Measurements from ENCODE around the gene LUZP1. TPM values are rescaled to one million over a fixed set of nuclear protein-coding genes. Genes with fewer than 3 reads are reported as not detected.
"Not testable (repeated sequence)": the region's sequence is repeated elsewhere in the genome, so short reads cannot be mapped to it uniquely, and the experiment has no call there.

Gene LUZP1
- total and polyA plus RNA-seq, 8 donors: 22.9 to 32.5 (median 29.8) TPM

DNA sequence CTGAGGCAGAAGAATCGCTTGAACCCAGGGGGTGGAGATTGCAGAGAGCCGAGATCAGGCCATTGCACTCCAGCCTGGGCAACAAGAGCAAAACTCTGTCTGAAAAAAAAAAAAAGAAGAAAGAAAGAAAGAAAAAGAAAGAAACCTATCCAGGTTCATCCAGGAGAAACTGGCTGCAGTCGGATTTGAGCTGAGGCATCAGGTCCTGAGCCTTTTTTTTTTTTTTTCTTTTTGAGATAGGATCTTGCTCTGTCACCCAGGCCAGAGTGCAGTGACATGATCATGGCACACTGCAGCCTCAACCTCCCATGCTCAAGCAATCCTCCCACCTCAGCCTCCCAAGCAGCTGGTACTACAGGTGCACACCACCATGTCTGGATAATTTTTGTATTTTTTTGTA lies 22.5 kb upstream of the LUZP1 start:
- H3K4me1 ChIP-seq: no peaks in the 10 kb centered on the region

DNA sequence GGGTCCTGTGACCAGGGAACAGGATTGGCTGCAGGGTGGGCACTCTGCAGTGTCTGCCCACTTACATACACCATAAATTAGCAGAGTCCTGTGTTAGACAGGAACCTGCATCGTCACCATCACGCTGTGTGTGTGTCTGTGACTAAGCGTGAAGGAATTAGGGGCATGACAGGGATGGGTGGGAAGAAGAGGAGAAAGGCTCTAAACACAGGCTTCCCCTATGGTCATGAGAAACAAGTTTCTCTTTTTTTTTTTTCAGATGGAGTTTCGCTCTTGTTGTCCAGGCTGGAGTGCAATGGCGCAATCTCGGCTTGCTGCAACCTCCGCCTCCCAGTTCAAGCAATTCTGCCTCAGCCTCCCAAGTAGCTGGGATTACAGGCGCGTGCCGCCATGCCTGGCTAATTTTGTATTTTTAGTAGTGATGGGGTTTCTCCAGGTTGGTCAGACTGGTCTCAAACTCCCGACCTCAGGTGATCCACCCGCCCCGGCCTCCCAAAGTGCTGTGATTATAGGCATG lies 20.3 kb upstream of the LUZP1 start:
- peak; percentile 25 for ATAC-seq
- not testable (repeated sequence) for H3K4me1 ChIP-seq, H3K27me3 ChIP-seq, H3K27ac ChIP-seq, DNase-seq, H3K9me3 ChIP-seq, H3K36me3 ChIP-seq, H3K4me3 ChIP-seq
- intact Hi-C loops (cut with DNase I): loop anchor here in 1 of 2 donors (10.0 kb wide), 1 partner anchor 214 kb away; the partner anchor contains the start of gene LACTBL1

More for the DNA sequence above, 22.5 kb upstream of the LUZP1 start:
- Histone ChIP-seq H3K27ac (no peak overlapping the region), H3K36me3 (no peaks in the 10 kb centered on the region), H3K9me3 (no peaks in the 10 kb centered on the region), H3K27me3 (no peaks in the 10 kb centered on the region), H3K4me3 (no peak overlapping the region)
- no peak for ATAC-seq
- intact Hi-C loops (cut with DNase I): no loop called here
- TF ChIP-seq, protein P1, sequence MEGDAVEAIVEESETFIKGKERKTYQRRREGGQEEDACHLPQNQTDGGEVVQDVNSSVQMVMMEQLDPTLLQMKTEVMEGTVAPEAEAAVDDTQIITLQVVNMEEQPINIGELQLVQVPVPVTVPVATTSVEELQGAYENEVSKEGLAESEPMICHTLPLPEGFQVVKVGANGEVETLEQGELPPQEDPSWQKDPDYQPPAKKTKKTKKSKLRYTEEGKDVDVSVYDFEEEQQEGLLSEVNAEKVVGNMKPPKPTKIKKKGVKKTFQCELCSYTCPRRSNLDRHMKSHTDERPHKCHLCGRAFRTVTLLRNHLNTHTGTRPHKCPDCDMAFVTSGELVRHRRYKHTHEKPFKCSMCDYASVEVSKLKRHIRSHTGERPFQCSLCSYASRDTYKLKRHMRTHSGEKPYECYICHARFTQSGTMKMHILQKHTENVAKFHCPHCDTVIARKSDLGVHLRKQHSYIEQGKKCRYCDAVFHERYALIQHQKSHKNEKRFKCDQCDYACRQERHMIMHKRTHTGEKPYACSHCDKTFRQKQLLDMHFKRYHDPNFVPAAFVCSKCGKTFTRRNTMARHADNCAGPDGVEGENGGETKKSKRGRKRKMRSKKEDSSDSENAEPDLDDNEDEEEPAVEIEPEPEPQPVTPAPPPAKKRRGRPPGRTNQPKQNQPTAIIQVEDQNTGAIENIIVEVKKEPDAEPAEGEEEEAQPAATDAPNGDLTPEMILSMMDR (IDR thresholded peaks at IDR 0.05): no peak
- DNase-seq: no peak

DNA sequence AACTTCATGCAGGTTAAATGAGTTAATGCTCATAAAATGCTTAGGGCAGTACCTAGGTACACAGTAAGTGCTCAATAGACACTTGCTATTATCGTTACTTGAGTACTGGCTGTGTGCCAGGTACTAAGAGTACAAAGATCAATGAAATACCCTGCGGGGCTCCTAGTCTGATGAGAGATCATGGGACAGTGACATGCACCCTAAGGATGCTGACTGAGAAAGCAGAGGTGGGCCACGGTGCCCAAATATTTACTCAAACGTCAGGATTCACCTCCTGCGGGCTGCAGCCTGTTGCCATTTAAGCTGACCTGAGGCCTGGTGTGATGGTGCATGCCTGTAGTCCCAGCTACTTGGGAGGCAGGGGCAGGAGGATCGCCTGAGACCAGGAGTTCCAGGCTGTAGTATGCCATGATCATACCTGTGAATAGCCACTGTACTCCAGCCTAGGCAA lies 19.8 kb upstream of the LUZP1 start:
- peaks cover 0 to 7% of the 10 kb centered on the region in 2 donors for H3K4me1 ChIP-seq
- H3K4me3 ChIP-seq: no peak overlapping the region
- no peak overlapping the region for H3K27ac ChIP-seq
- ATAC-seq (no peak), DNase-seq (no peak)
- no peaks in the 10 kb centered on the region for H3K27me3 ChIP-seq
- TF ChIP-seq, protein P1 (IDR thresholded peaks at IDR 0.05): no peak
- no peaks in the 10 kb centered on the region for H3K36me3 ChIP-seq
- intact Hi-C loops (cut with DNase I): loop anchor here in 1 of 2 donors (10.0 kb wide), 1 partner anchor 214 kb away; the partner anchor contains the start of gene LACTBL1
- H3K9me3 ChIP-seq: no peaks in the 10 kb centered on the region

DNA sequence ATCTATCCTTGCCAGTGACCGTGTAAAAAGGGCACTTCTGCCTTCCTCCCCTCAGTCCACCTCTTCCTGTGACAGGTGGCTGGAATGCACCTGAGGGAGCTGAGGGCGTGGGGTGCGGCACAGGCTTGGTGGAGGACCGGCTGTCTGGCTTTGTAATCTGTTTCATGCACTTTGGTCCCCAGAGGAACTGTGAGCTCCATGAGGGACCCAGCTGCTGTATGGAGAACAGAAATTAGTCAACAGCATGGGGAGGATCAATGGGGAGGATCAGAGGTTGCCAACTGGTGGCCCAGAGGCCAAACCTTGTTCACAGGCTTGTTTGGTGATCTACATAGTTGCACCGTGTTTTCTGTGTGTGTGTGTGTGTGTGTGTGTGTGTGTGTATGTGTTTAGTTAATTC lies 19.0 kb upstream of the LUZP1 start:
- intact Hi-C loops (cut with DNase I): loop anchor here in 1 of 2 donors (10.0 kb wide), 1 partner anchor 213 kb away; the partner anchor contains the start of gene LACTBL1
- TF ChIP-seq, protein P1 (IDR thresholded peaks at IDR 0.05): no peak
- Histone ChIP-seq H3K36me3 (no peaks in the 10 kb centered on the region), H3K4me1 (peaks cover 0 to 7% of the 10 kb centered on the region in 2 donors), H3K27me3 (no peaks in the 10 kb centered on the region), H3K9me3 (no peaks in the 10 kb centered on the region), H3K27ac (no peak overlapping the region), H3K4me3 (no peak overlapping the region)
- no peak for DNase-seq
- no peak for ATAC-seq

DNA sequence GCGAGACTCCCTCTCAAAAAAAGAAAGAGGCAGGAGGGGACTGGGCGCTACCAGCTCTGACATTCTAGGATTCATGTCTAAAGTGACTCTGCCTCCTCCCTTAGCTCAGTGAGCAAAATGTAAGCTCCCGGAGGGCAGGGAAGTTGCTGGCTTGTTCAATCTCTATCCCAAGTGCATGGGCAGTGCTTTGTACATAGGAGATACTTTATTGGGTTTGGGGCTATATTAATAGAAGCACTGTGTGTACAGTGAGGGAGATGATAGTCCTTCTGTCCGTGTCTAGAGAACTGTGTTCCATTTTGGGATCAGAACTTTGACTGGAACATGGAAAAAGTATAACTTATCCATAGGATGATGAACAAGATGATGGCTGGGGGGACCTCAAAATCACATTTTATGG lies 16.7 kb upstream of the LUZP1 start:
- H3K27me3 ChIP-seq: no peaks in the 10 kb centered on the region
- intact Hi-C loops (cut with DNase I): loop anchor here in 1 of 2 donors (2.0 to 10.0 kb wide), 2 partner anchors 87 to 211 kb away; partner anchors contain the start of gene LACTBL1
- H3K4me1 ChIP-seq: peaks cover 0 to 7% of the 10 kb centered on the region in 2 donors
- ATAC-seq: no peak
- no peak overlapping the region for H3K4me3 ChIP-seq
- DNase-seq: no peak
- H3K27ac ChIP-seq: no peak overlapping the region
- TF ChIP-seq, protein P1 (IDR thresholded peaks at IDR 0.05): no peak
- H3K9me3 ChIP-seq: no peaks in the 10 kb centered on the region
- H3K36me3 ChIP-seq: no peaks in the 10 kb centered on the region

Measured in left lung (tissue), 10 donors.